NCI-H1417 treated with DMSO at 0.1 percent for 48 hours (cell line): ENCODE data around the gene UIMC1.

Experiments
- DNase-seq: peaks from one replicate; lab custom pipeline; 2025; lab: John Stamatoyannopoulos, UW

Gene UIMC1

GRCh38 chr5:176952531-176953193 lies 53.9 kb downstream of the UIMC1 start:
- no peak for DNase-seq

GRCh38 chr5:176948458-176948857 lies 58.1 kb downstream of the UIMC1 start:
- no peak for DNase-seq

GRCh38 chr5:176947847-176948246 lies 58.7 kb downstream of the UIMC1 start:
- DNase-seq: no peak

GRCh38 chr5:176944268-176944667 lies 62.3 kb downstream of the UIMC1 start:
- no peak for DNase-seq

GRCh38 chr5:176943816-176944215 lies 62.8 kb downstream of the UIMC1 start:
- no peak for DNase-seq

- DNase-seq: no peak
Measured at GRCh38 chr5:176941951-176942350, 64.6 kb downstream of the UIMC1 start.

- no peak for DNase-seq
Measured at GRCh38 chr5:176938472-176938871, 68.1 kb downstream of the UIMC1 start.

GRCh38 chr5:176935017-176935416 lies 71.6 kb downstream of the UIMC1 start:
- DNase-seq: no peak

GRCh38 chr5:176934309-176934930 lies 72.2 kb downstream of the UIMC1 start:
- no peak for DNase-seq

GRCh38 chr5:176929654-176930053 lies 76.9 kb downstream of the UIMC1 start:
- DNase-seq: no peak

- no peak for DNase-seq
Measured at GRCh38 chr5:176927562-176927961, 79.0 kb downstream of the UIMC1 start.

GRCh38 chr5:176922817-176923216 lies 83.8 kb downstream of the UIMC1 start:
- no peak for DNase-seq

- DNase-seq: no peak
Measured at GRCh38 chr5:176921714-176922113, 84.9 kb downstream of the UIMC1 start.

- no peak for DNase-seq
Measured at GRCh38 chr5:176918613-176919012, 88.0 kb downstream of the UIMC1 start.

GRCh38 chr5:176916337-176916736 lies 90.2 kb downstream of the UIMC1 start:
- DNase-seq: no peak

GRCh38 chr5:176915906-176916305 lies 90.7 kb downstream of the UIMC1 start:
- no peak for DNase-seq

GRCh38 chr5:176912115-176912514 lies 94.5 kb downstream of the UIMC1 start:
- no peak for DNase-seq

GRCh38 chr5:176908675-176909368 lies 97.8 kb downstream of the UIMC1 start:
- DNase-seq: no peak

GRCh38 chr5:176906796-176907195 lies 99.8 kb downstream of the UIMC1 start:
- DNase-seq: no peak

GRCh38 chr5:176906126-176906525 lies 100.5 kb downstream of the UIMC1 start:
- DNase-seq: no peak

GRCh38 chr5:176904276-176904675 lies 102.3 kb downstream of the UIMC1 start:
- no peak for DNase-seq

- DNase-seq: no peak
Measured at GRCh38 chr5:176902911-176903664, 103.5 kb downstream of the UIMC1 start.
